PC-9 (cell line): ENCODE measurements around the gene SLC39A1.

Experiments
- EZH2 ChIP-seq: fragments of 200-600 bp; sonication (generic); IDR thresholded peaks from 2 replicates; pipeline ENCODE4 v1.8.0; 2017; ENCODE audit warnings: antibody characterized with exemption, low read depth
- TF ChIP-seq, protein P1 (sequence below): fragments of 200-600 bp; sonication (generic); conservative IDR thresholded peaks from 2 replicates; pipeline ENCODE4 v1.6.1; 2017; ENCODE audit warnings: mixed run types, antibody characterized with exemption, mild to moderate bottlenecking, moderate library complexity

DNA sequence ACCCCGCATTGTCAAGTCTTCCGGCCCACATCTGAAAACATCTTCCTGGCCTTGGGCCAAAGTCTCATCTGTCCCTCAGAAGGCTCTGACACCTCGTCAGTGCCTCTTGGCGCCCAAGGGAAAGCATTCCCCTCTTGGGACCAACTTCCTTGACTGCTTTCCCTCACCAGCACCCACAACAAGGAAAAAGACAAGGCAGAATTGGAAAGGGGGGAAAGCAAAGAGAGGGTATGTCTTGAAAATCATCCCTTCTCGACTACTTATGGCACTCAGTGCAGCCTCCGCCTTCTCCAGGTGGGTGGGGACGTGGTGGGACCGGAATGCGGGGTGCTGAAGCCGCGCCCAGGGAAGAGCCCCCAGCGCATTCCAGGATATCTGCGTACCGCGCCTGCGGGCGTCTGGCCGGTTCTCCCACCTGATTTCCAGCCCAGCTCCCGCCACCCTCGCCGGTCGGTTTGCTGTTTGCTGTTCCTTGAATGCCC is 554 bp upstream of the SLC39A1 start:
- TF ChIP-seq, protein P1, sequence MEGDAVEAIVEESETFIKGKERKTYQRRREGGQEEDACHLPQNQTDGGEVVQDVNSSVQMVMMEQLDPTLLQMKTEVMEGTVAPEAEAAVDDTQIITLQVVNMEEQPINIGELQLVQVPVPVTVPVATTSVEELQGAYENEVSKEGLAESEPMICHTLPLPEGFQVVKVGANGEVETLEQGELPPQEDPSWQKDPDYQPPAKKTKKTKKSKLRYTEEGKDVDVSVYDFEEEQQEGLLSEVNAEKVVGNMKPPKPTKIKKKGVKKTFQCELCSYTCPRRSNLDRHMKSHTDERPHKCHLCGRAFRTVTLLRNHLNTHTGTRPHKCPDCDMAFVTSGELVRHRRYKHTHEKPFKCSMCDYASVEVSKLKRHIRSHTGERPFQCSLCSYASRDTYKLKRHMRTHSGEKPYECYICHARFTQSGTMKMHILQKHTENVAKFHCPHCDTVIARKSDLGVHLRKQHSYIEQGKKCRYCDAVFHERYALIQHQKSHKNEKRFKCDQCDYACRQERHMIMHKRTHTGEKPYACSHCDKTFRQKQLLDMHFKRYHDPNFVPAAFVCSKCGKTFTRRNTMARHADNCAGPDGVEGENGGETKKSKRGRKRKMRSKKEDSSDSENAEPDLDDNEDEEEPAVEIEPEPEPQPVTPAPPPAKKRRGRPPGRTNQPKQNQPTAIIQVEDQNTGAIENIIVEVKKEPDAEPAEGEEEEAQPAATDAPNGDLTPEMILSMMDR = no peak
- TF ChIP-seq EZH2 = no peak
